ENCODE measurements around the gene MYLK.

MYLK gene

GRCh38 chr3:123808812-123809211 lies 75.3 kb downstream of the MYLK start:
- no peak overlapping the region for H3K4me3 ChIP-seq (ENCODE audit: low read depth, low read length)
- TF ChIP-seq CTCF (IDR thresholded peaks at IDR 0.05; ENCODE audit: insufficient read depth, low read length, missing control alignments): no peak
- no peak for DNase-seq (ENCODE audit: low read depth, low spot score)
- ChIA-PET POLR2A (interaction anchor here (0.6 to 1.7 kb wide), 3 partner anchors 9 to 26 kb away, joined by 3 to 9 read pairs (median 4); no protein-coding TSS in a partner anchor), CTCF (interaction anchor here (1.0 to 2.0 kb wide), 2 partner anchors 18 to 32 kb away, joined by 4 to 7 read pairs; no protein-coding TSS in a partner anchor)

- POLR2A ChIA-PET: no interaction called here
- H3K4me3 ChIP-seq (ENCODE audit: low read depth, low read length): no peak overlapping the region
- TF ChIP-seq CTCF (IDR thresholded peaks at IDR 0.05; ENCODE audit: insufficient read depth, low read length, missing control alignments): no peak
- no peak for DNase-seq (ENCODE audit: low read depth, low spot score)
- CTCF ChIA-PET: interaction anchor here (0.7 to 1.5 kb wide), 2 partner anchors 10 to 85 kb away, joined by 3 read pairs; no protein-coding TSS in a partner anchor
These were observed 76.3 kb downstream of the MYLK start for GRCh38 chr3:123807820-123808219.

- H3K4me3 ChIP-seq (ENCODE audit: low read depth, low read length): no peak overlapping the region
- POLR2A ChIA-PET: no interaction called here
- TF ChIP-seq CTCF (IDR thresholded peaks at IDR 0.05; ENCODE audit: insufficient read depth, low read length, missing control alignments): no peak
- CTCF ChIA-PET: interaction anchor here (1.5 kb wide), 1 partner anchor 76 kb away, joined by 4 read pairs; no protein-coding TSS in a partner anchor
- no peak for DNase-seq (ENCODE audit: low read depth, low spot score)
These were observed 78.6 kb downstream of the MYLK start for GRCh38 chr3:123805504-123805903.

- TF ChIP-seq CTCF (IDR thresholded peaks at IDR 0.05; ENCODE audit: insufficient read depth, low read length, missing control alignments): no peak
- ChIA-PET CTCF (interaction anchor here (0.8 kb wide), 1 partner anchor 79 kb away, joined by 4 read pairs; the partner anchor contains the start of gene MYLK), POLR2A (no interaction called here)
- no peak overlapping the region for H3K4me3 ChIP-seq (ENCODE audit: low read depth, low read length)
- DNase-seq (ENCODE audit: low read depth, low spot score): no peak
These were observed 79.0 kb downstream of the MYLK start for GRCh38 chr3:123805101-123805500.

GRCh38 chr3:123804676-123805075 lies 79.5 kb downstream of the MYLK start:
- TF ChIP-seq CTCF (IDR thresholded peaks at IDR 0.05; ENCODE audit: insufficient read depth, low read length, missing control alignments): no peak
- H3K4me3 ChIP-seq (ENCODE audit: low read depth, low read length): no peak overlapping the region
- DNase-seq (ENCODE audit: low read depth, low spot score): no peak
- ChIA-PET CTCF (interaction anchor here (0.8 kb wide), 1 partner anchor 79 kb away, joined by 4 read pairs; the partner anchor contains the start of gene MYLK), POLR2A (no interaction called here)

- no peak for TF ChIP-seq CTCF (IDR thresholded peaks at IDR 0.05; ENCODE audit: insufficient read depth, low read length, missing control alignments)
- CTCF ChIA-PET: interaction anchor here (0.6 kb wide), 1 partner anchor 14 kb away, joined by 3 read pairs; no protein-coding TSS in a partner anchor
- H3K4me3 ChIP-seq (ENCODE audit: low read depth, low read length): no peak overlapping the region
- no peak for DNase-seq (ENCODE audit: low read depth, low spot score)
- POLR2A ChIA-PET: interaction anchor here (1.0 kb wide), 1 partner anchor 12 kb away, joined by 3 read pairs; no protein-coding TSS in a partner anchor
These were observed 80.6 kb downstream of the MYLK start for GRCh38 chr3:123803521-123803920.

Data from AG04449 (cell line).